Activated gamma-delta T cell treated with Interleukin-2 at 50 U/mL for 16 hours (primary cell): Measurements from ENCODE around the gene PFKFB1.

Experiments used
- DNase-seq: peaks from one replicate; pipeline ENCODE4 v3.0.0-alpha.2; 2020

PFKFB1 gene

DNA sequence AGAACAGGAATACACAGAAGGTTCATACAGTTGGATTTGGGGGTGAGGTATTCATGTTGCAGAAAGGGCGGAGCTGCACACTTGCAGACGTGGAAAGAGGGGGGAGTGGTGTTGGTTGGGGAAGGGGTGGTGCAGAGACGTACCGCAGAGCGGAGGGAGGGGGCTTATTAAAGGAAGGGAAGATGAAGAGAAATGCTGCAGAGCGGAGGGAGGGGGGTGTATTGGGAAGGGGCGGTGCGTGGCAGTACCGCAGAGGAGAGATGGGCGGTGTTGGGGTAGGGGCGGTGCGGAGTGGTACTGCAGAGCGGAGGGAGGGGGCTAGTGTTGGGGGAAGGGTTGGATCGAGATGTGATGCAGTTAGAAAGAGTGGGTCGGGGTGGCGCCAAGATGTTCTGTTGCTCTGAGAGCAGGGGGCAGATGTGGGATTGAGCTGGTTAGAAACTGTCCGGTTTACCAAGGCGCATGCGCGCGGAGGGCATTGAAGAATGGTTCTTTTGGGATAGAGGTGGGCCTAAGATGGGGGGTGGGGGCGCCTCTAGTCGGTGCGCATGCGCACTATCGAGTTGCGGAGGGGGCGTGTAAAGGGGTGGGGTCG, 72.5 kb downstream of the PFKFB1 start:
- peak; percentile 42 for DNase-seq

DNA sequence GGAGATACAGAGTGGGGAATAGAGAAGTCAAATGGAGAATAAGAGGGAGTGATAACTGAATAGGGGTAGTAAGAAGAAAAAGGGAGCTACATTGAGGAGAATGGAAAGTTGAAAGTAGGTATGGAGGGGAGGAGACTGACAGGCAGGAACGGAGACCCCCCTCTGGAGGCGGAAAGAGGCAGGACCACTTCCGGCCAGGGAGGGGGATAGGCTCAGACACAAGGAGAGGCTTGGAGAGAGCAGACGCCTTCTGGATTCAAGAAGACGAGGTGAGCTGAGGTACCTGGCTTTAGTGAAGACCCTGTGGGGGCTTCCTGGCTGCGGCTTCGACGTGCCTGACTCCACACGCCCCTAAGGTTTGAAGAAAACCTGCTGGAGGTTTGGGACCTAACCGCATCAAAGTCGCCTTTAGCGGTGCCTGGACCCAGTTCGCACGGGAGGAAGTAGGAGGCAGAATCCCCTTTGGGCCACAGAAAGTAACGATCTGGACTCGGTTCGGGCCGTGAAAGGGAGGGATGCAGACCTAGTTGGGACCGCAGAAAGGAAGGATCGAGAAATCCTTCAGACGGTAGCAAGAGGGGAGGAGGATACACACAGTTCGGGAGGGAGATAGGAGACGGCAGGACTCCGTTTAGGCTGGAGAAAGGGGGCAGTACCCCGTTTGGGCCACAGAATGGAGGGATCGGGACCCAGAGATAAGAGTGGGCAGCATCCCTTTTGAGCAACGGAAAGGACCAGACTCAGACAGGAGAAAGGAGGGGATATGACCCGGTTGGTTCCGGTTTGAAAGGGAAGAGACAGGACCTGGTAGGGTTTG, 73.2 kb downstream of the PFKFB1 start, which contains the start of gene TRO:
TSS of gene TRO (plus strand) at position 215 of the 817 bp plus-strand sequence. CDS start 1,423 bp downstream, outside the sequence.
- no peak for DNase-seq

- no peak for DNase-seq
Observed at GRCh38 chrX:54909941-54910340, 84.0 kb downstream of the PFKFB1 start.

DNA sequence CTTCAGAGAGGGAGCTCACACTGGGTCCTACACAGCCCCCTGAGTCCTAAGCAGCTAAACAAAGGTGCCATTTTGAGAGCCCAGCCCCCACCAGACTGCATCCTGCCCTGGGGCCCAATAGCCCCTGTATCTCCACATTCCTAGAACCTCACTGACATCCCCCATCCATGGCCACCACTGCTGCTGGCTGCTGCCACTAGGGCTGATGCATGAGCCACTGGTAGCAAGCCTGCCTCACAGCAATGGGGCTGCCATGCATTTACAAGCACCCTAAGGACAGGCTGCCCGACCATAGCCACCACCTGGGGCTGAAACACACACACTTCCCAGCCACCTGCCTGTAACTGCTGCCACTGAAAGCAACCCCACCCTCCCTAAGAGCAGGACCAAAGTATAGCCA, 99.8 kb downstream of the PFKFB1 start:
- DNase-seq: no peak

GRCh38 chrX:54891573-54891972, 102.4 kb downstream of the PFKFB1 start:
- peak; percentile 34 for DNase-seq

GRCh38 chrX:54885740-54886139, 108.2 kb downstream of the PFKFB1 start:
- DNase-seq: no peak
